Measurements from ENCODE around the gene VSTM4.

GRCh38 chr10:49078433-49078832, 36.9 kb downstream of the VSTM4 start:
- TF ChIP-seq CTCF (conservative IDR thresholded peaks at IDR 0.05; ENCODE audit: low read length) = no peak
- TF ChIP-seq EZH2phosphoT487 (IDR thresholded peaks at IDR 0.05; ENCODE audit: borderline replicate concordance) = no peak

All from Loucy (cell line).